NCI-H345 (cell line): Measurements from ENCODE around the gene PLEKHG5.
"Not testable (repeated sequence)": the region's sequence is repeated elsewhere in the genome, so short reads cannot be mapped to it uniquely, and the experiment has no call there.

ENCODE experiments used
- DNase-seq: peaks from one replicate; lab custom pipeline; 2025; lab: John Stamatoyannopoulos, UW

Gene PLEKHG5

GRCh38 chr1:6445062-6445763 lies 46.3 kb downstream of the PLEKHG5 start:
- DNase-seq: no peak

- no peak for DNase-seq
These were observed 47.1 kb downstream of the PLEKHG5 start for GRCh38 chr1:6444377-6444776.

GRCh38 chr1:6443339-6444115 lies 47.9 kb downstream of the PLEKHG5 start:
- no peak for DNase-seq

GRCh38 chr1:6441586-6441985 lies 49.9 kb downstream of the PLEKHG5 start:
- no peak for DNase-seq

- DNase-seq: peak; percentile 67
These were observed 51.0 kb downstream of the PLEKHG5 start for GRCh38 chr1:6440198-6441126.

GRCh38 chr1:6438047-6438525 lies 53.4 kb downstream of the PLEKHG5 start:
- DNase-seq: peak; percentile 79

GRCh38 chr1:6437012-6437700 lies 54.3 kb downstream of the PLEKHG5 start:
- DNase-seq: peak; percentile 84

- DNase-seq: not testable (repeated sequence)
These were observed 55.2 kb downstream of the PLEKHG5 start for GRCh38 chr1:6436277-6436676.

GRCh38 chr1:6435547-6435946 lies 55.9 kb downstream of the PLEKHG5 start:
- no peak for DNase-seq

- no peak for DNase-seq
These were observed 56.3 kb downstream of the PLEKHG5 start for GRCh38 chr1:6435129-6435528.

GRCh38 chr1:6434186-6434585 lies 57.3 kb downstream of the PLEKHG5 start:
- DNase-seq: no peak

GRCh38 chr1:6431645-6432579 lies 59.6 kb downstream of the PLEKHG5 start:
- not testable (repeated sequence) for DNase-seq

GRCh38 chr1:6429660-6430411 lies 61.6 kb downstream of the PLEKHG5 start:
- DNase-seq: not testable (repeated sequence)

GRCh38 chr1:6428453-6428852 lies 63.0 kb downstream of the PLEKHG5 start:
- DNase-seq: not testable (repeated sequence)

- DNase-seq: peak; percentile 38
These were observed 63.8 kb downstream of the PLEKHG5 start for GRCh38 chr1:6427441-6428390.

- DNase-seq: no peak
These were observed 64.5 kb downstream of the PLEKHG5 start for GRCh38 chr1:6426972-6427350.

- no peak for DNase-seq
These were observed 65.0 kb downstream of the PLEKHG5 start for GRCh38 chr1:6426277-6426971.

- DNase-seq: no peak
These were observed 65.8 kb downstream of the PLEKHG5 start for GRCh38 chr1:6425658-6426057.
